ENCODE measurements around the gene TRAM2. TPM values are rescaled to one million over a fixed set of nuclear protein-coding genes. Genes with fewer than 3 reads are reported as not detected.

The TRAM2 gene
- total and polyA plus RNA-seq, 4 donors = 7.3 to 20.3 (median 13.0) TPM

- Histone ChIP-seq H3K9me3 (ENCODE audit: control insufficient read depth in 4 of 4, low read length in 3 of 4) (no peaks in the 10 kb centered on the region), H3K36me3 (ENCODE audit: control insufficient read depth in 4 of 4, insufficient read depth in 3 of 4, low read depth in 1 of 4, low read length in 3 of 4) (peaks cover 0 to 8% (median under 1%) of the 10 kb centered on the region in 4 donors), H3K4me1 (ENCODE audit: control insufficient read depth in 4 of 4, insufficient read depth in 4 of 4, low read length in 3 of 4) (peaks cover 0 to 4% (median 0%) of the 10 kb centered on the region in 4 donors), H3K27me3 (ENCODE audit: control insufficient read depth in 4 of 4, insufficient read depth in 4 of 4, low read length in 3 of 4) (no peaks in the 10 kb centered on the region), H3K9ac (ENCODE audit: low read depth in 1 of 2, low read length in 2 of 2) (no peak overlapping the region), H3K4me3 (ENCODE audit: low read depth in 1 of 3, low read length in 3 of 3) (no peak overlapping the region), H3K27ac (ENCODE audit: low read depth in 1 of 2, low read length in 2 of 2) (no peak overlapping the region)
- DNase-seq (ENCODE audit: low spot score) = no peak
- TF ChIP-seq RAD21 (IDR thresholded peaks at IDR 0.05) (no peak), HNF4A (conservative IDR thresholded peaks at IDR 0.05) (no peak), HNF4G (IDR thresholded peaks at IDR 0.05) (no peak), FOXA2 (IDR thresholded peaks at IDR 0.05) (no peak), FOXA1 (IDR thresholded peaks at IDR 0.05) (no peak), RXRA (IDR thresholded peaks at IDR 0.05) (no peak), REST (IDR thresholded peaks at IDR 0.05) (no peak), MAX (IDR thresholded peaks at IDR 0.05) (no peak), ATF3 (IDR thresholded peaks at IDR 0.05) (no peak)
- over 99% methylated on average over 2 of the region's 2 CpGs for WGBS
Observed at GRCh38 chr6:52533491-52533890, 43.4 kb downstream of the TRAM2 start.

- WGBS = 88% methylated on average over 2 of the region's 2 CpGs
- no peak overlapping the region for H3K4me3 ChIP-seq (ENCODE audit: low read depth in 1 of 3, low read length in 3 of 3)
- H3K4me1 ChIP-seq (ENCODE audit: control insufficient read depth in 4 of 4, insufficient read depth in 4 of 4, low read length in 3 of 4) = peaks cover 0 to 4% (median 0%) of the 10 kb centered on the region in 4 donors
- TF ChIP-seq JUND (IDR thresholded peaks at IDR 0.05) (no peak), GABPA (IDR thresholded peaks at IDR 0.05 in 1 of 2, conservative IDR thresholded peaks at IDR 0.05 in 1 of 2) (no peak), MAX (IDR thresholded peaks at IDR 0.05) (no peak), REST (IDR thresholded peaks at IDR 0.05) (no peak), ATF3 (IDR thresholded peaks at IDR 0.05) (no peak), TAF1 (conservative IDR thresholded peaks at IDR 0.05) (no peak), FOXA1 (IDR thresholded peaks at IDR 0.05) (no peak), RAD21 (IDR thresholded peaks at IDR 0.05) (no peak), HNF4A (conservative IDR thresholded peaks at IDR 0.05) (no peak), SP1 (IDR thresholded peaks at IDR 0.05) (no peak), EGR1 (IDR thresholded peaks at IDR 0.05; ENCODE audit: low read depth in 2 of 2) (no peak)
- H3K9ac ChIP-seq (ENCODE audit: low read depth in 1 of 2, low read length in 2 of 2) = no peak overlapping the region
- H3K36me3 ChIP-seq (ENCODE audit: control insufficient read depth in 4 of 4, insufficient read depth in 3 of 4, low read depth in 1 of 4, low read length in 3 of 4) = peaks cover 0 to 8% (median 1%) of the 10 kb centered on the region in 4 donors
- H3K27me3 ChIP-seq (ENCODE audit: control insufficient read depth in 4 of 4, insufficient read depth in 4 of 4, low read length in 3 of 4) = no peaks in the 10 kb centered on the region
- no peaks in the 10 kb centered on the region for H3K9me3 ChIP-seq (ENCODE audit: control insufficient read depth in 4 of 4, low read length in 3 of 4)
- DNase-seq (ENCODE audit: low spot score) = no peak
- H3K27ac ChIP-seq (ENCODE audit: low read depth in 1 of 2, low read length in 2 of 2) = no peak overlapping the region
Observed at GRCh38 chr6:52532457-52532856, 44.4 kb downstream of the TRAM2 start.

Data from liver (tissue), 9 donors.